Measurements from ENCODE around the gene GALNT17.

Gene GALNT17

DNA sequence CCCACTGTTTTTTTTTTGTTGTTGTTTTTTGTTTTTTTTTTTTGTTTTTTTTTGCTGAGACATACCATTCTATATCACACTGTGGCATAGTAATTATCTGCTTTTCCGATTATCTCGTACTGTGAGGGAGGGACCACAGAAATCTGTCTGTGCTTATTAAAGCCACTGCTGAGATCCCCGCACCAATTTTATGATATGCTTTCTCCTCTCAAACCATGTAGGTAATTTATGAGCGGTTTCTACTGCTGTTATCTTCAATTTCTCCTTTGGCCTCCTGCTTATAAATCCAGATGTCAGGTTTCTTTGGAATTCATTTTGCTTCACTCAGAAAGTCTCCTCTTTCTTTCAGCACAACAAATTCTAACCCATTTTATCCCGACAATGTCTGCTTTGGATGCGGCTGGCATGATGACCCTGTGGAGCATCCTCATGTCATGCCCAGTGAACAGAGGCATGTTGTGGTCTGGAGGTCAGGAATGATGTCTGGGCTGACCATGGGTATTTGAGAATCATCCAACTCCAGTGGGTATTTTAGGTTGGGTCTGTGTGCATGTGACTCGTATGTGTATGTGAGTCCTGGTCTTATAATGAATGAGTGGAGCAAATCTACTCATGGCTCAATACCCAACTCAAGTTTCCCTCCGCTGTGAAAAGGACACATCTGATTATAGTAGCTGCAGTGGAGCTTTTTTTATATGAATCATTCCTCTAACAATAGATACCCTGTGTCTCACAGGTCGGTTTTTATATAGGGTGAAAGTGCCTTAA, 213.4 kb downstream of the GALNT17 start:
- no peak for DNase-seq

DNA sequence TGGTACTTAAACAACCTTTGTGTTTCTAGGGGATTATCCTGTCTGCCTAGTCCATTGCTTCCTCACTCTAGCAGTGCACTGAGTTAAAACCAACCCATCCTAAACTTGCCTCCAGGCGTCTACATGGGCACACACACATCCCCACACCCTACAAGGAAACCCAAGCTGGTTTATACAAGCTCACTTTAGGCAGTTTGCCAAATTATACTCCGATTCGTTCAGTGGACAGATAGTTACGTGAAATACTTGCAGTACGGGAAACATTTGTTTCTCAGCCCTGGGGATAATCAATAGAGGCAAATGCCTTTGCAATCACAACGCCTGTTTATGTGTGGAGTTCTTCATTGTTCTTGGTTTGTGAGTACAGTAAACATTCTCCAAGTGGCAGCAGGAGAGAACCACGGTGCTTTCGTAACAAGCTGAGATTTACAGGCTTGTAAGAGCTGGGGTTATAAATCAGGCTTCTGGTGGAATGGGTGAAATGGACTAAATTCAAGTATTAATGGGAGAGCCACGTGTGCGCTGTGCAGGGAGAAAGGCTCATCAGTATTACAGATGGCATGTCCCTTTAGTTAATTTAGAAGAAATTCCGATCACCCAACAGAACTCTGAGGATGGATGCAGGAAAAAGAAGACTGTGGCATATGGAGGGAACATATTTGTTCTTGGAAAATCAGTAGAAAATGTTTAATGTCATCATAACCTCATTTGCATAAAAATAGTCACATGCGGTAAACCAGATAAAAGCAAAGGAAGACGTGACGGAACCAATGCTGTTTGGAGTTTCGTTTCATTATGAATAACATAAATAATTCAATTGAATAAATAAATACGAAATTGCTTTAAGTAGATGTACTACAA, 217.1 kb downstream of the GALNT17 start:
- DNase-seq, result no peak

DNA sequence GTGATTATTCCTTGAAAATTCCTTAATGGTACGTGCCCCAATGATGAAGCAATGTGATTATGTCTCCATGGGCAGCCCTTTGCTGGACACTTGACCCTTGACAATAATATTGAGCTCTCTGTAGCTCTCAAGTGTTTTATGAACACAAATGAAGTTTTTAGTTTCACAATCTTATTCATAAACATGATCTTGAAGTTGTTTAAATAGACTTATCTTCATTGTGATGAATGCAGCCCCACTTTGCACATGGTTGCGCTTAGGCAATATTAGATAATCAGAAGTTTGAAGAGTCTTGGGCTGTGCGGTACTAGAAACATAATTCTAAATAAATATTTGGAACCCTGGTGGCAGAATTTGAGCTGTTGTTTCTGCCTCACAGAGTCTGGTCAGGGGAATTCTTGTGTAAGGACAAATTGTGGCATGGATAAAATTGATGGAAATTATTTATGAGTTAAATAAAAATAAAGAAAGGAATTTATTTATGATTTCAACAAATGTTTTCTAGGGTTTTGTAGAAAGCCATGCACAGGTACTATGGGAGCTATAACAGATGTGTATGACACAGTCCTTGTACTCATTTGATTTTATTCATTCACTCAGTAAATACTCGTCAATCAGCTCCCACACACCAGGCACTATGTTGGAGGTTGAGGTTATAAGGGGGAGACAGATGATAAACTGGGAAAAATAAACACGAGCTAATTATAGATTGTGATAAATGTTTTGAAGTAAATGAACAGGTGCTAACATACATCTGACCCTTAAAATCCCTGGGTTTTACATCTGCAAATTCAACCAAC, 217.9 kb downstream of the GALNT17 start:
- DNase-seq, result no peak

DNA sequence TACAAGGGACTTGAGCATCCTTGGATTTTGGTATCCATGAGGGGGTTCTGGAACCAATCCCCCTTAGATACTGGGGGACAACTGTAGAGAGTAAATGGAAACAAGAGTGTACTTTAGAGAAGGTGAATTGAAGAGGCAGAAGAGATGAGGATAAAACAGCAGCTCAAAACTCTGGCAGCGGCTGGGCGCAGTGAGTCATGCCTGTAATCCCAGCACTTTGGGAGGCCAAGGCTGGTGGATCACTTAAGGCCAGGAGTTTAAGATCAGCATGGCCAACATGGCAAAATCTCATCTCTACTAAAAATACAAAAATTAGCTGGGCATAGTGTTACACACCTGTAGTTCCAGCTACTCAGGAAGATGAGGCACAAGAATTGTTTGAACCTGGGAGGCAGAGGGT, 218.7 kb downstream of the GALNT17 start:
- DNase-seq, result no peak

DNA sequence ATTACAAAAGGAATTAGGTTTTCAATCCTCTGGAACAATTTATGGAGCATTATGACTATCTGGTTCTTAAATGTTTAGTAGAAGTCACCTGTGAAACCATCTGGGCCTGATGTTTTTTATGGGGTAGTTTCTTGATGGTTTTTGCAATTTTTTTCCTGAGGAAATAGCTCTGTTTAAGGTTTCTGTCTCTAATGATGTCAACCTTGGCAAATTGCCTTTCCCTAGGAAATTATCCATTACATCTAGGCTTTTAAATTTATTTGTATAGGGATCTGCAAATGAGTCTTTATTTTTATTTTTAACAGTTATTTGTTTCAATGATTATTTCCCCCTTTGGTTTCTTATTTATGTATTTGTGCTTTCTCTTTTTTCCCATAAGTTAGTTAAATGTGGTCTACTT, 222.8 kb downstream of the GALNT17 start:
- DNase-seq, result no peak

DNA sequence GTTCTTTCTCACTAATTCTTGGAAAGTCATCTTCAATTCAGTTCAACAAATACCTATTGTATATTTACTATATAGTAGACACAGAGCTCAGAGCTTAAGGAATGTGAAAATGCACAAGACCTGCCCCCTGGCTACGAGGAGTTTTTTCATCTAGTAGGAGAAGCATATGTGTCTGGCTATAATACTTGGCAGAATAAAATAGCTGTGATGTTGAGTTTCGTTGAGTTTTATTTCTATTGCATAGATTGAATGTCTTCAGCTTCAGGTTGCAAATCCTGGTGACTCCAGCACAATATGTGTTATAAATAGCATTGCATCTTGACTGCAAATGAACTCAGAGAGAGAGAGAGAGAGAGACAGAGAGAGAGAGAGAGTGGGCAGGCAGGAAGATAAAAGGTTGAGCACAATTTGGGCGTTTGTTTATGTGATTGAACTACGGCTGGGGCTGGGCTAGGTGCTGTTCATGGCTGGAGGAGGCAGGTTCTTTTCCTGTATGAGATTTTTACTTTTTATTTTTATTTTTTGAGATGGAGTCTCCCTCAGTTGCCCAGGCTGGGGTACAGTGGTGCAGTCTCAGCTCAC, 229.6 kb downstream of the GALNT17 start:
- no peak for DNase-seq

DNA sequence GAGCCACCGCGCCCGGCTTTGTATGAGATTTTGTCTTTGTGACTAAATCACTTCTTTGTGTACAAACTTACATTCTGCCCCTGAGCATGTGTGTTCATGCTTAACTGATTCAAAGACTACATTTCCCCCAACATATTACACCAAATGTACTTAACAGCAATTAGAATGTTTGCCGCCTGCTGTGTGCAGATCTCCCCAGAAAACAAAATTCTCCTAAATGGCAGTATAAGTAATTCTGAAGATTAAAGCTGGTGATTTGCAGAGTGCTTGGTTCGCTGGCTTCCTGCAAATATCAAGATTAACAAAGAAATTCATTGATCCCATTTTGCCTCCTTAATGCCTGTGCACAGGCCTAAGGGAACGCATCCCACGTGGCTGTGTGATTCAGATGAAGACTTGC, 230.3 kb downstream of the GALNT17 start:
- DNase-seq, result no peak

DNA sequence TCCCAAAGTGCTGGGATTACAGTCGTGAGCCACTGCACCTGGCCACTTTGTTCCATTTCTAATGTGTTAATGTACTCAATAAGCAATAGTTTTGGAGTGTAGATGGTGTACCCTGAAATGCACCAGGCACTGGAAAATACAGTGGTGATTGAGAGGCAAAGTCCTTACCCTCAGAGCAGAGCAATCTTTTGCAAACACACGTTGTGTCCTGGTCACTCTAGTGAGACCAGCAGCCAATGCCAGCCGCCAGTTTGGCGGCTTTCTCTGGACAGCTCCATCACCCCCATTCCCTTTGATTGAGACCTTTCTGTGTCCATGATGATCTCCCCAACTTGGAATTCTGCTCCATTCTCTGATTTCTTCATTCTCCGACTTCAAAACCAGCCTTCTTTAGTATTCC, 231.3 kb downstream of the GALNT17 start:
- no peak for DNase-seq

DNA sequence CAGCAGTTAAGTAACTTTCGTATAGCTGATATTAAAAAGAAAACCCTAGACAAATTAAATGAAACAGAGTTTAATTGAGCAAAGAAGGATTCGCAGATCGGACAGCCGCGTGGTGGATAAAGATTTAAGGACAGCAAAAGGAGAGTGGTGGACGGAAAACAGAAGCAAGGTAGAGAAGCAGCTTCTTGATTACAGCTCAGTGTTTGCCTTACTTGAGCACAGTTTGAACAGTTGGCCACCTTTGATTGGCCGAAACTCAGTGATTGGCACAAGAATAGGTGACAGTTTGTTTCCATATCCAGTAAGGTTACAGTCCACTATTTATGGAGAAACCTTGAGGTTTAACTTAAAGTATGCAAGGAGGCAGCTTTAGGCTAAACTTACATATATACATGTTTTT, 231.7 kb downstream of the GALNT17 start:
- DNase-seq, result no peak

DNA sequence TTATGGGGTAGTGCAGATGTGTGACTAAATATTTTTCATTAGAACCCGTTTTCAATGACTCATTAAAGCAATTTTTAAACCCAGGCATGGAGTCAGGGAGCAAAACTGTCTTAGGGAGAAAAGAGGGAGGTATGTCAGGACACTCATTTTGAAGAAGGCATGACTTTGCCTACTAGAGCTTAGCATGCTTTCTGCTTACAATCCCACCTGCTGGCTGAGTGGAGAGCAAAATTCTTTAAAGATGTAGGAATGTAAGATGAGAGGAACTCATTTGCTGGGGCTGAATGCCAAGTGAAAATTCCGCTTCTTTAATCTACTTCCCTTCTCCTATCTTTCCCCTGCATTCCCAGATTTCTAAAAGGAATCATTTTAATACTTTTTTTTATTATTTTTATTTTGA, 232.6 kb downstream of the GALNT17 start:
- peak; percentile 33 for DNase-seq

DNA sequence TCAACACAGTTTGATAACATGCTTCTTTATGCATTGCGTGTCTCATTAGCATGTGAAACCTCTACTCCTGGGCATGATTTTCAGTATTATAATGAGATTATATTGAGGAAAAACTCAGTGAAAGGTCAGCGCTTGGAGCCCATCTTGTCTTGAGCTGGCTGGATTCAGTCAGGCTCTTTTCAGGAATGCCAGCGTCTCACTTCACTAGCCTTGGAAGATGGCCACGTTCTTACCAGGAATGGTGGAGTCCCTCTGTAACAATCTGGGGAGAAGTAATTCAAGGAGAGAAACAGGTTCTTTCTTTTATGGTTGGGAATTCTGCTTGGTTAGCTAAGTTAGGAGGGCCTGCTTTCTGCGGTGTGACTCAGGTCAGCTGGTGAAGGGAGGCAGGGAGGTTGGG, 241.0 kb downstream of the GALNT17 start:
- no peak for DNase-seq

DNA sequence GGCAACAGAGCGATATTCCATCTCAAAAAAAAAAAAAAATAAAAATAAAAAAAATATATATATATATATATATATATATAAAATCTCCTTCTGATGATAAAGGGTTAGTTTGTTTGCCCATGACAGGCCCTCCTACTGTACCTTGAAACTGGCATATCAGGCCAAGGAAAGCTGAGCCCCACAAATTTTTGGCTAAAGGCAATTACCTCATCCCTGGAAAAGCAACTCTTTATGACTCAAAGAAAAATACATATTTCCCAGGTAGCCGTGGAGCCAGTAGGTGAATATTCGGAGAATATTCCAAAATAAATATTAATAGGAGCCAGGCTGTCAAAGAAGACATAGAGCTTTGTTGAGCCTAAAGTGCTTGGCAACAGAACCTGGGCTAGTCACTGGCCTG, 245.1 kb downstream of the GALNT17 start:
- no peak for DNase-seq

DNA sequence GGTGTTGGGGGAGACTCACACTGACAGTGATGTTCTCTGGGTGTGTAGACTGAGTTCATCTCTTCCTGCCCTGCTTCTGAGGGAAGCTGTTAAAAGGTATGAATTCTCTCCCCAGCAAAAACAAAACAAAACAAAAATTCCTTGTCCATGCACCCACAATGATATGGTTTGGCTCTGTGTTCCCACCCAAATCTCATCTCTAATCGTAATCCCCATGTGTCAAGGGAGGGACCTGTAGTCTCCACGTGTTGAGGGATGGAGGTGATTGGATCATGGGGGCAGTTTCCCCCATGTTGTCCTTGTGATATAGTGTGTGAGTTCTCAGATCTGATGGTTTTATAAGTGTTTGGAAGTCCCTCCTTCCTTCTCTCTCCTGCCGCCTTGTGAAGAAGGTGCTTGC, 245.5 kb downstream of the GALNT17 start:
- no peak for DNase-seq

DNA sequence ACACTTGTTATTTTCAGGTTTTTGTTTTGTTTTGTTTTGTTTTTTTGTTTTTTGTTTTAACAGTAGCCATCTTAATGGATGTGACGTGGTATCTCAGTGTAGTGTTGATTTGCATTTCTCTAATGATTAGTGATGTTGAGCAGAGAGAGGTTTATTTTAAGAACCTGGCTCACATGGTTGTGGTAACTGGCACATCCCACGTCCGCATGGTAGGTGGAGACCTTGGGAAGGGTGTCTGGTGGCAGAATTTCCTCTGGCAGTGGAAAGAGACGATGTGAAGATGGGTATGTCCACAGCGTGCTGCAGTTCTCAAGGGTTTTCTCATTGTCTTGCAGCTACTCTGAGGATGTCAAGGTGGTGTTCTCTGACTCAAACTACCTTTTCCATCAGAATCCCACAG, 252.2 kb downstream of the GALNT17 start:
- no peak for DNase-seq

DNA sequence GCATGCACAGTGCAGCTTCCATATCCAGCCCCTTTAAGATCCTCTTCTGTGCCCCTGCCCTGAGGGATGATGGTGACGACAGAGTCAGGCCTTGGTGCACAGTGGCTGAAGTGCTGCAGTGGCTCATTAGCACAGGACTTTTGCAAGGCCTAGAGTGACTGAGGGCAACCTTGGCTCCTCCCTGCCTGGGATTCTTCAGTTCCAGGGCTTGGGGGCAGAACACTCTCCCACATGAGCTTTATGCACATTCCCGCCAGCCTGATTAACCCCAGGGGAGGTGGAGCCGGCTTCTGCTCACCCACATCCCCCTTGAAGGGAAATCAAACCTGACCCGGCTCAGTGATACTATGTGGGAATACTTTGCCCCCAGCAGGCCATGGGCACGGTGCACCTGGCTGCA, 253.4 kb downstream of the GALNT17 start:
- DNase-seq, result no peak

DNA sequence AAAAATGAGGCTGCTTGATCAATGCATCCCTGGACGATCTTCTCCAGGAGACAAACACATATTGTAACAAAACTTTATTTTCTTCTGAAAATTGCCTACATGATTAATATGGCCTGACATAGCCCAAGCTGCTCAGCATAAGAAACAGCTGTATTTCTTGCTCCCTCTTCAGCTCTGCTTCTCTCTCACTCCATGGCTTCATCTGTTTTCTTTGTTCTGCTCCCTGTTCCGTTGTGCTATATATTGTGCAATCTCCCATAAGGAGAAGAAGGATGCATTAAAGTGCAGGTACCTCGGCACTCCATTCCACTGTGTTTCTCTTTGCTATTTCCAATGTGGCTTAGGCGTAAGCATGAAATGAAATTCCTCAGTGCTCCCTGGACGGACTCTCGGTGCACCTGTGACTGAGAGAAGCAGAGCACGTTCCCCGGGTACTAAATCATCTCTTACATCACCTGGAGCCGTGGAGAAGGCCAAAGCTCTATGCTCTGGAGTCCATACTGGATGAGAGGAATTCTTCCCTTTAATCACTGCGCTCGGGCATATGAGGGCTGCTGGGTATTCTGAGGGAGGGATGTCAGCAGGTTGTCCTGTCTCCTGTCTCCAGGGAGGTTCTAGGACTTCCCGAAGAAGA, 254.3 kb downstream of the GALNT17 start:
- no peak for DNase-seq

DNA sequence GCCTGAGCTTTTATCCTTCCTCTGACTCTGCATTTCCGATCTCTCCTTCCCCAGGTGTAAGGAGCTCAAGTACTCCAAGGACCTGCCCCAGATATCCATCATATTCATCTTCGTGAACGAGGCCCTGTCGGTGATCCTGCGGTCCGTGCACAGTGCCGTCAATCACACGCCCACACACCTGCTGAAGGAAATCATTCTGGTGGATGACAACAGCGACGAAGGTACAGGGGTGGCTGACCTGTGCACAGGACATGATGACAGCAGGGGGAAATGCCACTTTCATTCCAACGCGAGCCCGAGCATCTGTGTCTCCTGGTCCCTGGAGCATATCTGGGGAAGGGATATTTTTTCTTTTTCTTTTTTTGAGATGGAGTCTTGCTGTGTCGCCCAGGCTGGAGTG, 256.2 kb downstream of the GALNT17 start:
- no peak for DNase-seq

DNA sequence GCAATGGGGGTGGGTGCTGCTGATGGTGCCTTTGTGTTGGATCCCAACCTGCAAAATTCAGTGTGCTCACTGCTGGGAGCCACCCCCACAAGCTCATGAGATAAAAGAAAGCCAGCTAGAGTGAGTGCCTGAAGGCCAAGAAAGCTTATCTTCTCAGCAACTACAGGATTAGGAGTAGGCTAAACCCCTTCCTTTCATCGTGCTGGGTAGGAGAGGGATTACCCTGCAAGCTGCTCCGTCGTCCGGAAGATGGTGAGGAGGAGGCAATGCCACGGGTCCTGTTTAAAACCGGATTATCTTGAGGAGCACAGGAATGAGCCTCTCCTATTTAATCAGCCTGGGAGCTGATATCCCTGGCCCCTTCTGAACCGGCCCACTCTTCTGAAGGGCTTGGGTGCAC, 258.0 kb downstream of the GALNT17 start:
- no peak for DNase-seq

DNA sequence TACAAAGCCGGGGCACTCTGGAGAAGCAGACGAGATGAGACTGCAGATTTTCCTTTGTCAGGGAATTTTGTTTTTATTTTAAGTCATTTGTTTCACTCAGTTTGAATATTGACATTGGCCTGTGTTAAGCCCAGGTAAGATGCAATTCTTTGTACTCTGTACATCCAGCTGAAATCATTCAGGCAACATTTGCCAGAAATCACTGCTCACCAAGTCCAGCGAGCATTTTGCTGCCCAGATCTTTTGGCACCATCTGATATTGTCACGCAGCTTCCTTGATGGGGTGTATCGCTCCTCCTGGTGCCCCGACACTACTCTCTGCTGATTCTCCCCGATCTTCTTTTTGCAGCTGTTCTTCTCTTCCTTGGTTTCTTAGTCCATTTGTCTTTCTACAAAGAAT, 261.7 kb downstream of the GALNT17 start:
- DNase-seq, result no peak

DNA sequence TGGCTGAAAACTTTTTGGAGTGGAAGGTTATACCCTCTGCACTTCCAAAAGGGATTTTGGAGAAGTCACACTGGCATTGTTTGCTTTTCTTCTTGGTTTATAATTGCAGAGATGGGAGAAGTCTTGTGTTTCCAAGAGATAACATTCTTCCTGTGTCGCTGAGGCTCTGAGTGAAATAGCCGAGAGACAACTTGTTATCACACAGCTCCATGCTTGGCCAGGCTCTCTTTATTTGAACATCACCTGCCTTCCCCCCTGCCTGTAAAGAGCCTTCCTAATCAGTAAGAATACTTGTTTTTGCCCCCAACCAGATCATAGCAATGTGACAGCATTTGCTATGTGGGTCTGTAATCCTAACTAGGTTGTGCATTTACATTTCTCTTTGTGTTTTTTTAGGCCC, 270.7 kb downstream of the GALNT17 start:
- DNase-seq, result no peak

DNA sequence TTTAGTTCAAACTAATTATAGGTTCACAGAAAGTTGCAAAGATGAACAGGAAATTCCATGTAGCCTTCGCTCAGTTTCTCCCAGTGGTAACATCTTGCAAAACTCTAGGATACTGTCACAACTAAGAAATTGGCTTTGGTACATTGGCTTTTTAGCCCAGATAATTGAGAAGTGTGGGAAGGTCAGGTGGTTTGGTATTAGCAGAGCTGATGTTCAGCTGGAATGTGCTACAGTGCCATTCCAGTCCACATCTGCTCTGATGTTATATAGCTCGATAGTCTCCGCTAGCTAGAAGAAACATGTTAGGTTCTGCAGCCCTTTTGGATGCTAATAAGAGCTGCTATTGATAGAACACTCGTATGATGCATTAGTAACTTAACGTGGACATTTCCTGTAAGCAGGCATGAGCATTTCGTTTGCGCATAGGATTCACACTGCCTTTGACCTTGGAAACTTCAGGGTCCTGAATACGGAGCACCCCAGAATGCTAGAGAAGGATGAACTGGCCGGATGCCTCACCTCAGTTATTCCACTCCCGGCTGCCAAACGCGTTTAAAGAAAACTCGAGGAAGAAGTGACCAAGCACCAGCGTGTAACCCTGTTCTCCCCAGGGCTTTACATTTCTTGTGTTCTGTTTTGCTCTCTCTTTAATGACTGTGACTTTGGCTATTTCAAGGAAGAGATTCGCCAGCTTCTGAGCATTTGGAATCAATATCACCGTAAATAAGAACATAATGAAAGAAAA, 271.4 kb downstream of the GALNT17 start:
- DNase-seq, result no peak

Data from fibroblast of upper back skin (primary cell).